ENCODE data around the gene OTUD3.

DNA sequence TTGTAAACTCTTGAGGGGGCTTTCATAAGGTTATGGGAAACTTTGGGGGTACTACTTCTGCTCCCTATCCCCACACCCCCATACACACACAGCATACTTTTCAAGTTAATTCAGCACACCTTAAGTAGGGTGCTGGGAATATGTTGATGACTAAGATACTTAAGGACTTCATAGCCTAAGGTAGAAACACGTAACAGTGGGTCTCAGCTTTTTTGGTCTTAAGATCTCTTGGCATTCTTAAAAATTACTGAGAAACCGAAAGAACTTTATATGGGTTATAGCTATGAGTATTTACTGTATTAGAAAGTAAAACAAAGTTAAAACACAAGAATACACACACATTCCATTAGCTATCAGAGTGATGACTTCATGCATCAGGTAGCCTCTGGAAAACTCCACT lies 2.1 kb downstream of the OTUD3 start:
- TF ChIP-seq, protein P1, sequence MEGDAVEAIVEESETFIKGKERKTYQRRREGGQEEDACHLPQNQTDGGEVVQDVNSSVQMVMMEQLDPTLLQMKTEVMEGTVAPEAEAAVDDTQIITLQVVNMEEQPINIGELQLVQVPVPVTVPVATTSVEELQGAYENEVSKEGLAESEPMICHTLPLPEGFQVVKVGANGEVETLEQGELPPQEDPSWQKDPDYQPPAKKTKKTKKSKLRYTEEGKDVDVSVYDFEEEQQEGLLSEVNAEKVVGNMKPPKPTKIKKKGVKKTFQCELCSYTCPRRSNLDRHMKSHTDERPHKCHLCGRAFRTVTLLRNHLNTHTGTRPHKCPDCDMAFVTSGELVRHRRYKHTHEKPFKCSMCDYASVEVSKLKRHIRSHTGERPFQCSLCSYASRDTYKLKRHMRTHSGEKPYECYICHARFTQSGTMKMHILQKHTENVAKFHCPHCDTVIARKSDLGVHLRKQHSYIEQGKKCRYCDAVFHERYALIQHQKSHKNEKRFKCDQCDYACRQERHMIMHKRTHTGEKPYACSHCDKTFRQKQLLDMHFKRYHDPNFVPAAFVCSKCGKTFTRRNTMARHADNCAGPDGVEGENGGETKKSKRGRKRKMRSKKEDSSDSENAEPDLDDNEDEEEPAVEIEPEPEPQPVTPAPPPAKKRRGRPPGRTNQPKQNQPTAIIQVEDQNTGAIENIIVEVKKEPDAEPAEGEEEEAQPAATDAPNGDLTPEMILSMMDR (IDR thresholded peaks at IDR 0.05; ENCODE audit: low read length) = no peak
- TF ChIP-seq EZH2 (IDR thresholded peaks at IDR 0.05; ENCODE audit: borderline replicate concordance, low read length) = no peak
